ENCODE data around the gene NPBWR2.

Gene NPBWR2

GRCh38 chr20:64079273-64080012, 27.9 kb downstream of the NPBWR2 start, which contains the start of gene RGS19 (continued):
- TF ChIP-seq ZNF24 (tag by site-specific recombination; IDR thresholded peaks at IDR 0.05) (no peak), ZXDB (tag by site-specific recombination; IDR thresholded peaks at IDR 0.05) (no peak), TCF7L2 (IDR thresholded peaks at IDR 0.05; ENCODE audit: borderline replicate concordance, low read depth, low read length) (no peak), ZNF670 (tag by site-specific recombination; IDR thresholded peaks at IDR 0.05; ENCODE audit: low read depth) (no peak), ZNF223 (tag by site-specific recombination; IDR thresholded peaks at IDR 0.05) (no peak), SCRT1 (tag by site-specific recombination; IDR thresholded peaks at IDR 0.05; ENCODE audit: borderline replicate concordance) (no peak), ZFP37 (tag by site-specific recombination; IDR thresholded peaks at IDR 0.05) (no peak), ZBTB7A (tag by site-specific recombination; IDR thresholded peaks at IDR 0.05; ENCODE audit: low read depth) (0 out of 2 replicates have a peak, but pooled peaks have one; percentile 14), ZSCAN30 (tag by site-specific recombination; IDR thresholded peaks at IDR 0.05) (peak; percentile 39; the same call in 1 of the 2 replicates), RBAK (tag by site-specific recombination; IDR thresholded peaks at IDR 0.05) (no peak), ZNF549 (tag by site-specific recombination; IDR thresholded peaks at IDR 0.05) (no peak), ZNF626 (tag by site-specific recombination; IDR thresholded peaks at IDR 0.05) (no peak), ZNF302 (tag by site-specific recombination; IDR thresholded peaks at IDR 0.05; ENCODE audit: low read depth) (no peak), WT1 (tag by site-specific recombination; IDR thresholded peaks at IDR 0.05) (no peak), ZNF311 (tag by site-specific recombination; IDR thresholded peaks at IDR 0.05; ENCODE audit: borderline replicate concordance) (no peak), HOXC10 (CRISPR knock-in tag; IDR thresholded peaks at IDR 0.05) (no peak), ZNF433 (tag by site-specific recombination; IDR thresholded peaks at IDR 0.05; ENCODE audit: low read depth) (no peak), ZNF510 (tag by site-specific recombination; IDR thresholded peaks at IDR 0.05; ENCODE audit: insufficient replicate concordance) (no peak), ZBTB20 (tag by site-specific recombination; IDR thresholded peaks at IDR 0.05) (peak; percentile 26; the same call in 1 of the 2 replicates), SALL2 (tag by site-specific recombination; IDR thresholded peaks at IDR 0.05; ENCODE audit: borderline replicate concordance) (no peak), ZNF138 (tag by site-specific recombination; IDR thresholded peaks at IDR 0.05; ENCODE audit: borderline replicate concordance) (no peak), ZNF350 (tag by site-specific recombination; IDR thresholded peaks at IDR 0.05) (no peak), ZNF645 (tag by site-specific recombination; IDR thresholded peaks at IDR 0.05) (no peak), ZNF692 (tag by site-specific recombination; IDR thresholded peaks at IDR 0.05) (peak; percentile 95), ZNF146 (tag by site-specific recombination; IDR thresholded peaks at IDR 0.05) (0 out of 2 replicates have a peak, but pooled peaks have one; percentile 3), FEZF1 (tag by site-specific recombination; IDR thresholded peaks at IDR 0.05) (no peak), ZNF155 (tag by site-specific recombination; IDR thresholded peaks at IDR 0.05) (no peak), ZNF664 (tag by site-specific recombination; IDR thresholded peaks at IDR 0.05) (no peak), TSHZ1 (tag by site-specific recombination; IDR thresholded peaks at IDR 0.05; ENCODE audit: borderline replicate concordance) (no peak)
- TF ChIP-seq, protein P1, sequence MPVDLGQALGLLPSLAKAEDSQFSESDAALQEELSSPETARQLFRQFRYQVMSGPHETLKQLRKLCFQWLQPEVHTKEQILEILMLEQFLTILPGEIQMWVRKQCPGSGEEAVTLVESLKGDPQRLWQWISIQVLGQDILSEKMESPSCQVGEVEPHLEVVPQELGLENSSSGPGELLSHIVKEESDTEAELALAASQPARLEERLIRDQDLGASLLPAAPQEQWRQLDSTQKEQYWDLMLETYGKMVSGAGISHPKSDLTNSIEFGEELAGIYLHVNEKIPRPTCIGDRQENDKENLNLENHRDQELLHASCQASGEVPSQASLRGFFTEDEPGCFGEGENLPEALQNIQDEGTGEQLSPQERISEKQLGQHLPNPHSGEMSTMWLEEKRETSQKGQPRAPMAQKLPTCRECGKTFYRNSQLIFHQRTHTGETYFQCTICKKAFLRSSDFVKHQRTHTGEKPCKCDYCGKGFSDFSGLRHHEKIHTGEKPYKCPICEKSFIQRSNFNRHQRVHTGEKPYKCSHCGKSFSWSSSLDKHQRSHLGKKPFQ (tag by site-specific recombination; IDR thresholded peaks at IDR 0.05), result no peak
